Measurements from ENCODE around the gene BACE1. TPM values are rescaled to one million over a fixed set of nuclear protein-coding genes. Genes with fewer than 3 reads are reported as not detected.

BACE1 gene
- total and polyA plus RNA-seq, 2 donors (not counting 1 experiment from before 2014, with no cell fraction given): 0.06 TPM; not detected in 1

GRCh38 chr11:117281869-117282268 is 34.2 kb downstream of the BACE1 start:
- H3K9me3 ChIP-seq (ENCODE audit: control extremely low read depth in 1 of 3, control insufficient read depth in 2 of 3, insufficient read depth in 1 of 3, low read length in 2 of 3): no peaks in the 10 kb centered on the region
- no peaks in the 10 kb centered on the region for H3K9me3 Mint-ChIP-seq (ENCODE audit: insufficient read depth)
- no peak overlapping the region for H3K9ac ChIP-seq (ENCODE audit: low read length)
- WGBS (ENCODE audit: insufficient coverage): 98% methylated on average over 6 of the region's 7 CpGs
- no peak overlapping the region for H3K27ac ChIP-seq (ENCODE audit: low read length in 2 of 2)
- no peak overlapping the region for H3K4me2 ChIP-seq (replicated peaks; ENCODE audit: low read depth, low read length, poor library complexity, severe bottlenecking)
- H3K4me1 Mint-ChIP-seq: no peaks in the 10 kb centered on the region
- H3K27me3 ChIP-seq (replicated peaks in 1 of 4; ENCODE audit: control extremely low read depth in 1 of 4, control insufficient read depth in 3 of 4, insufficient read depth in 4 of 4, low read length in 3 of 4): no peaks in the 10 kb centered on the region
- intact Hi-C loops (cut with micrococcal nuclease): no loop called here
- no peak for TF ChIP-seq EZH2 (IDR thresholded peaks at IDR 0.05; ENCODE audit: borderline replicate concordance, insufficient read depth, low read depth, low read length, poor library complexity, severe bottlenecking)
- TF ChIP-seq CTCF (IDR thresholded peaks at IDR 0.05): no peak
- H3K27ac Mint-ChIP-seq: no peak overlapping the region
- ChIA-PET POLR2A (no interaction called here), CTCF (no interaction called here)
- ATAC-seq (ENCODE audit: low read depth) (no peak), DNase-seq (no peak)
- no peak overlapping the region for H3K4me3 Mint-ChIP-seq
- H3K4me1 ChIP-seq (ENCODE audit: control insufficient read depth in 2 of 2, insufficient read depth in 2 of 2, low read length in 2 of 2): no peaks in the 10 kb centered on the region
- H3K79me2 ChIP-seq (ENCODE audit: control insufficient read depth, insufficient read depth, low read length): no peaks in the 10 kb centered on the region
- peaks cover 0 to 59% of the 10 kb centered on the region in 2 experiments for H3K36me3 ChIP-seq (replicated peaks in 1 of 2; ENCODE audit: control extremely low read depth in 1 of 2, control insufficient read depth in 1 of 2, extremely low read depth in 1 of 2, insufficient read depth in 2 of 2, low read length in 1 of 2)
- H4K20me1 ChIP-seq (ENCODE audit: control insufficient read depth, insufficient read depth, low read length, poor library complexity, severe bottlenecking): no peaks in the 10 kb centered on the region
- H2AFZ ChIP-seq (ENCODE audit: insufficient read depth, low read depth, low read length, poor library complexity, severe bottlenecking): no peak overlapping the region
- H3K4me3 ChIP-seq (ENCODE audit: control extremely low read depth in 1 of 5, extremely low read depth in 1 of 5, insufficient read depth in 1 of 5, low read depth in 2 of 5, low read length in 4 of 5): no peak overlapping the region
- no peaks in the 10 kb centered on the region for H3K27me3 Mint-ChIP-seq

GRCh38 chr11:117281159-117281558 is 34.9 kb downstream of the BACE1 start:
- Histone ChIP-seq H3K9ac (ENCODE audit: low read length) (no peak overlapping the region), H4K20me1 (ENCODE audit: control insufficient read depth, insufficient read depth, low read length, poor library complexity, severe bottlenecking) (no peaks in the 10 kb centered on the region), H3K36me3 (replicated peaks in 1 of 2; ENCODE audit: control extremely low read depth in 1 of 2, control insufficient read depth in 1 of 2, extremely low read depth in 1 of 2, insufficient read depth in 2 of 2, low read length in 1 of 2) (peaks cover 0 to 52% of the 10 kb centered on the region in 2 experiments), H3K27me3 (replicated peaks in 1 of 4; ENCODE audit: control extremely low read depth in 1 of 4, control insufficient read depth in 3 of 4, insufficient read depth in 4 of 4, low read length in 3 of 4) (no peaks in the 10 kb centered on the region), H3K27ac (ENCODE audit: low read length in 2 of 2) (no peak overlapping the region), H3K4me3 (ENCODE audit: control extremely low read depth in 1 of 5, extremely low read depth in 1 of 5, insufficient read depth in 1 of 5, low read depth in 2 of 5, low read length in 4 of 5) (no peak overlapping the region), H2AFZ (ENCODE audit: insufficient read depth, low read depth, low read length, poor library complexity, severe bottlenecking) (no peak overlapping the region), H3K9me3 (ENCODE audit: control extremely low read depth in 1 of 3, control insufficient read depth in 2 of 3, insufficient read depth in 1 of 3, low read length in 2 of 3) (no peaks in the 10 kb centered on the region), H3K4me1 (ENCODE audit: control insufficient read depth in 2 of 2, insufficient read depth in 2 of 2, low read length in 2 of 2) (no peaks in the 10 kb centered on the region), H3K79me2 (ENCODE audit: control insufficient read depth, insufficient read depth, low read length) (no peaks in the 10 kb centered on the region), H3K4me2 (replicated peaks; ENCODE audit: low read depth, low read length, poor library complexity, severe bottlenecking) (no peak overlapping the region)
- DNase-seq (no peak), ATAC-seq (ENCODE audit: low read depth) (no peak)
- CTCF ChIA-PET: no interaction called here
- H3K27ac Mint-ChIP-seq: no peak overlapping the region
- intact Hi-C loops (cut with micrococcal nuclease): no loop called here
- TF ChIP-seq CTCF (IDR thresholded peaks at IDR 0.05): no peak
- POLR2A ChIA-PET: interaction anchor here (0.6 kb wide), 1 partner anchor 142 kb away, joined by 3 read pairs; no protein-coding TSS in a partner anchor
- H3K4me1 Mint-ChIP-seq: no peaks in the 10 kb centered on the region
- H3K4me3 Mint-ChIP-seq: no peak overlapping the region
- H3K9me3 Mint-ChIP-seq (ENCODE audit: insufficient read depth): no peaks in the 10 kb centered on the region
- WGBS (ENCODE audit: insufficient coverage): 98% methylated on average over 4 of the region's 6 CpGs
- H3K27me3 Mint-ChIP-seq: no peaks in the 10 kb centered on the region

Measured in B cell (primary cell).